WTC11 (cell line): ENCODE measurements around the gene PLPPR3. TPM values are rescaled to one million over a fixed set of nuclear protein-coding genes. Genes with fewer than 3 reads are reported as not detected.
A peak's percentile ranks its signal among the peaks of the same experiment; 100 is the strongest.

Source experiments
- ATAC-seq: fragments of 200-7000 bp; cut with Tn5 transposase; 2 replicates; pipeline ENCODE4 v1.10.0; 2021; ENCODE audit warnings: mild to moderate bottlenecking, moderate library complexity
- CTCF ChIA-PET: fragments of 300-600 bp; sonication (Branson Sonifier 250); formaldehyde crosslinking; loops from one replicate; lab custom pipeline; 2021; ENCODE audit warnings: antibody characterized with exemption; lab: Charles Lee
- POLR2A ChIA-PET: fragments of 350-600 bp; sonication (Branson Sonifier 250); formaldehyde crosslinking; loops from one replicate; lab custom pipeline; 2021; ENCODE audit warnings: antibody characterized with exemption; lab: Charles Lee
- DNase-seq: peaks from one replicate; pipeline ENCODE4 v3.0.0; 2021; ENCODE audit warnings: low spot score
- H3K27ac Mint-ChIP-seq: 2 replicates; pipeline ENCODE4 v1.8.0; 2021; ENCODE audit warnings: mixed read lengths
- H3K27me3 Mint-ChIP-seq: 2 replicates; pipeline ENCODE4 v1.8.0; 2021; ENCODE audit warnings: low read depth, mild to moderate bottlenecking, moderate library complexity, mixed read lengths
- H3K36me3 Mint-ChIP-seq: 2 replicates; pipeline ENCODE4 v1.8.0; 2021; ENCODE audit warnings: mixed read lengths
- H3K4me1 Mint-ChIP-seq: 2 replicates; pipeline ENCODE4 v1.8.0; 2022; ENCODE audit warnings: mixed read lengths
- H3K4me3 Mint-ChIP-seq: 2 replicates; pipeline ENCODE4 v1.8.0; 2021; ENCODE audit warnings: mild to moderate bottlenecking, moderate library complexity, mixed read lengths
- H3K9me3 Mint-ChIP-seq: 2 replicates; pipeline ENCODE4 v1.8.0; 2021; ENCODE audit warnings: mixed read lengths
- CBFB ChIP-seq: sonication (generic); formaldehyde crosslinking; IDR thresholded peaks from 2 replicates; pipeline ENCODE4 v1.8.1; 2022; ENCODE audit warnings: mild to moderate bottlenecking, low read depth, missing genetic modification reagents
- ESRRA ChIP-seq: sonication (generic); formaldehyde crosslinking; IDR thresholded peaks from 2 replicates; pipeline ENCODE4 v1.8.1; 2022; ENCODE audit warnings: mild to moderate bottlenecking, missing genetic modification reagents, borderline replicate concordance
- FOXJ3 ChIP-seq: sonication (generic); formaldehyde crosslinking; IDR thresholded peaks from 2 replicates; pipeline ENCODE4 v1.9.0; 2021; ENCODE audit warnings: missing genetic modification reagents, mild to moderate bottlenecking, borderline replicate concordance
- GRHL2 ChIP-seq: fragments of 250-450 bp; sonication (Bioruptor Pico); IDR thresholded peaks from 2 replicates; pipeline ENCODE4 v1.8.0; 2022; ENCODE audit warnings: mild to moderate bottlenecking, moderate library complexity; ENCODE audit not compliant: insufficient replicate concordance, severe bottlenecking
- JUN ChIP-seq: sonication (generic); formaldehyde crosslinking; IDR thresholded peaks from 2 replicates; pipeline ENCODE4 v1.8.0; 2023; ENCODE audit warnings: mild to moderate bottlenecking, missing genetic modification reagents
- TEAD4 ChIP-seq: sonication (generic); formaldehyde crosslinking; IDR thresholded peaks from 2 replicates; pipeline ENCODE4 v1.8.0; 2022; ENCODE audit warnings: mild to moderate bottlenecking, missing genetic modification reagents
- ZNF121 ChIP-seq: sonication (generic); formaldehyde crosslinking; IDR thresholded peaks from 2 replicates; pipeline ENCODE4 v1.8.0; 2023; ENCODE audit warnings: missing genetic modification reagents
- ZNF219 ChIP-seq: sonication (generic); formaldehyde crosslinking; IDR thresholded peaks from 2 replicates; pipeline ENCODE4 v1.8.0; 2023; ENCODE audit warnings: missing genetic modification reagents, mild to moderate bottlenecking, borderline replicate concordance
- ZNF263 ChIP-seq: sonication (generic); formaldehyde crosslinking; IDR thresholded peaks from 2 replicates; pipeline ENCODE4 v1.8.1; 2022; ENCODE audit warnings: low read depth, mild to moderate bottlenecking, moderate library complexity, missing genetic modification reagents
- ZNF396 ChIP-seq: fragments of 250-450 bp; sonication (Bioruptor Pico); IDR thresholded peaks from 2 replicates; pipeline ENCODE4 v1.8.0; 2021; ENCODE audit warnings: mild to moderate bottlenecking, moderate library complexity, borderline replicate concordance
- total RNA-seq: library from RNA; stranded (reverse); gene quantifications from 3 replicates; pipeline ENCODE4 v1.2.3, GENCODE V29; 2021
- TF ChIP-seq, protein P1 (sequence below): sonication (generic); formaldehyde crosslinking; IDR thresholded peaks from 2 replicates; pipeline ENCODE4 v1.8.0; 2023; ENCODE audit warnings: mild to moderate bottlenecking, missing genetic modification reagents
- TF ChIP-seq, protein P2 (sequence below): sonication (generic); formaldehyde crosslinking; IDR thresholded peaks from 2 replicates; pipeline ENCODE4 v1.8.0; 2022; ENCODE audit warnings: missing genetic modification reagents
- TF ChIP-seq, protein P3 (sequence below): fragments of 250-450 bp; sonication (Bioruptor Pico); IDR thresholded peaks from 2 replicates; pipeline ENCODE4 v1.9.0; 2021; ENCODE audit warnings: mild to moderate bottlenecking, borderline replicate concordance
- TF ChIP-seq, protein P4 (sequence below): sonication (generic); formaldehyde crosslinking; IDR thresholded peaks from 2 replicates; pipeline ENCODE4 v1.8.1; 2022; ENCODE audit warnings: mild to moderate bottlenecking, moderate library complexity, missing genetic modification reagents
- TF ChIP-seq, protein P5 (sequence below): sonication (generic); formaldehyde crosslinking; IDR thresholded peaks from 2 replicates; pipeline ENCODE4 v1.8.1; 2023; ENCODE audit warnings: mild to moderate bottlenecking, missing genetic modification reagents, borderline replicate concordance
- TF ChIP-seq, protein P6 (sequence below): fragments of 250-450 bp; sonication (Bioruptor Pico); conservative IDR thresholded peaks from 2 replicates; pipeline ENCODE4 v1.9.0; 2021; ENCODE audit warnings: mild to moderate bottlenecking
- TF ChIP-seq, protein P7 (sequence below): sonication (generic); formaldehyde crosslinking; IDR thresholded peaks from 2 replicates; pipeline ENCODE4 v1.8.1; 2022; ENCODE audit warnings: low read depth, mild to moderate bottlenecking, moderate library complexity, missing genetic modification reagents, borderline replicate concordance

PLPPR3 gene
- total RNA-seq, 1 experiment from 2014 or later, result 60.6 TPM

DNA sequence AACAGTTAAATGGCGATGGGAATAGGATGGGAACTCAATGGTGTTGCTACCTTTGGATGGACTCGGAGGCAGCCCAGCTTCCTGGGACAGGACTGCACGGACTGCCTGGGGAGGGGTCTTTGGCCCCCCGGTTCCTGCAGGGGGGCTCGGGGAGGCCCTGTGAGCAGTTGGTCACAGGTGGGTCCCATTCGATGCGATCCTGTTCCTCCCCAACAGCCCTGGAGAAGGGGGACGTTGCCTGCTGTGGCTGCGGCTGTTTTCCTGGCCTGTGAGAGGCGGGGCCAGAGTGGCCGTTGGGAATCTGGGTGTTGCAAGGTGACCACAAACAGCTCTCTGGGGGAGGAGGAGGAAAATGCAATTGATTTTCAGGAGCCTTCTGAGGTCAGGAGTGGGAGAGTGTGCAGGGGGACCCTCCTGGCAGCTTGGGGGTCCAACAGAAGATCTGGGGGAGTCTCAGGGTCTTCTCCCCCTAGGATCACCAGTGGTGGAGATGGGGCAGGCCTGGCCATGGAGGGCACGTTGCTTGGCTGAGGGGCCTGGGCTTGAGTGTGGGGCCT lies 1.9 kb upstream of the PLPPR3 start:
- Mint-ChIP-seq H3K27ac (peak overlapping the region; percentile 72), H3K4me3 (peak overlapping the region; percentile 58), H3K27me3 (no peaks in the 10 kb centered on the region), H3K9me3 (no peaks in the 10 kb centered on the region), H3K4me1 (peaks cover 7% of the 10 kb centered on the region), H3K36me3 (no peaks in the 10 kb centered on the region)
- ATAC-seq (no peak), DNase-seq (no peak)
- POLR2A ChIA-PET, result interaction anchor here (1.2 kb wide), 1 partner anchor 10 kb away, joined by 4 read pairs; no protein-coding TSS in a partner anchor
- CTCF ChIA-PET, result interaction anchor here (1.6 kb wide), 1 partner anchor 54 kb away, joined by 9 read pairs; no protein-coding TSS in a partner anchor
- TF ChIP-seq ZNF121 (CRISPR knock-in tag), result no peak
- TF ChIP-seq ESRRA (CRISPR knock-in tag), result no peak
- TF ChIP-seq, protein P1, sequence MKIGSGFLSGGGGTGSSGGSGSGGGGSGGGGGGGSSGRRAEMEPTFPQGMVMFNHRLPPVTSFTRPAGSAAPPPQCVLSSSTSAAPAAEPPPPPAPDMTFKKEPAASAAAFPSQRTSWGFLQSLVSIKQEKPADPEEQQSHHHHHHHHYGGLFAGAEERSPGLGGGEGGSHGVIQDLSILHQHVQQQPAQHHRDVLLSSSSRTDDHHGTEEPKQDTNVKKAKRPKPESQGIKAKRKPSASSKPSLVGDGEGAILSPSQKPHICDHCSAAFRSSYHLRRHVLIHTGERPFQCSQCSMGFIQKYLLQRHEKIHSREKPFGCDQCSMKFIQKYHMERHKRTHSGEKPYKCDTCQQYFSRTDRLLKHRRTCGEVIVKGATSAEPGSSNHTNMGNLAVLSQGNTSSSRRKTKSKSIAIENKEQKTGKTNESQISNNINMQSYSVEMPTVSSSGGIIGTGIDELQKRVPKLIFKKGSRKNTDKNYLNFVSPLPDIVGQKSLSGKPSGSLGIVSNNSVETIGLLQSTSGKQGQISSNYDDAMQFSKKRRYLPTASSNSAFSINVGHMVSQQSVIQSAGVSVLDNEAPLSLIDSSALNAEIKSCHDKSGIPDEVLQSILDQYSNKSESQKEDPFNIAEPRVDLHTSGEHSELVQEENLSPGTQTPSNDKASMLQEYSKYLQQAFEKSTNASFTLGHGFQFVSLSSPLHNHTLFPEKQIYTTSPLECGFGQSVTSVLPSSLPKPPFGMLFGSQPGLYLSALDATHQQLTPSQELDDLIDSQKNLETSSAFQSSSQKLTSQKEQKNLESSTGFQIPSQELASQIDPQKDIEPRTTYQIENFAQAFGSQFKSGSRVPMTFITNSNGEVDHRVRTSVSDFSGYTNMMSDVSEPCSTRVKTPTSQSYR (CRISPR knock-in tag), result no peak
- TF ChIP-seq, protein P2, sequence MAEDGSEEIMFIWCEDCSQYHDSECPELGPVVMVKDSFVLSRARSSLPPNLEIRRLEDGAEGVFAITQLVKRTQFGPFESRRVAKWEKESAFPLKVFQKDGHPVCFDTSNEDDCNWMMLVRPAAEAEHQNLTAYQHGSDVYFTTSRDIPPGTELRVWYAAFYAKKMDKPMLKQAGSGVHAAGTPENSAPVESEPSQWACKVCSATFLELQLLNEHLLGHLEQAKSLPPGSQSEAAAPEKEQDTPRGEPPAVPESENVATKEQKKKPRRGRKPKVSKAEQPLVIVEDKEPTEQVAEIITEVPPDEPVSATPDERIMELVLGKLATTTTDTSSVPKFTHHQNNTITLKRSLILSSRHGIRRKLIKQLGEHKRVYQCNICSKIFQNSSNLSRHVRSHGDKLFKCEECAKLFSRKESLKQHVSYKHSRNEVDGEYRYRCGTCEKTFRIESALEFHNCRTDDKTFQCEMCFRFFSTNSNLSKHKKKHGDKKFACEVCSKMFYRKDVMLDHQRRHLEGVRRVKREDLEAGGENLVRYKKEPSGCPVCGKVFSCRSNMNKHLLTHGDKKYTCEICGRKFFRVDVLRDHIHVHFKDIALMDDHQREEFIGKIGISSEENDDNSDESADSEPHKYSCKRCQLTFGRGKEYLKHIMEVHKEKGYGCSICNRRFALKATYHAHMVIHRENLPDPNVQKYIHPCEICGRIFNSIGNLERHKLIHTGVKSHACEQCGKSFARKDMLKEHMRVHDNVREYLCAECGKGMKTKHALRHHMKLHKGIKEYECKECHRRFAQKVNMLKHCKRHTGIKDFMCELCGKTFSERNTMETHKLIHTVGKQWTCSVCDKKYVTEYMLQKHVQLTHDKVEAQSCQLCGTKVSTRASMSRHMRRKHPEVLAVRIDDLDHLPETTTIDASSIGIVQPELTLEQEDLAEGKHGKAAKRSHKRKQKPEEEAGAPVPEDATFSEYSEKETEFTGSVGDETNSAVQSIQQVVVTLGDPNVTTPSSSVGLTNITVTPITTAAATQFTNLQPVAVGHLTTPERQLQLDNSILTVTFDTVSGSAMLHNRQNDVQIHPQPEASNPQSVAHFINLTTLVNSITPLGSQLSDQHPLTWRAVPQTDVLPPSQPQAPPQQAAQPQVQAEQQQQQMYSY (CRISPR knock-in tag), result no peak
- TF ChIP-seq JUN, result no peak
- TF ChIP-seq, protein P3, sequence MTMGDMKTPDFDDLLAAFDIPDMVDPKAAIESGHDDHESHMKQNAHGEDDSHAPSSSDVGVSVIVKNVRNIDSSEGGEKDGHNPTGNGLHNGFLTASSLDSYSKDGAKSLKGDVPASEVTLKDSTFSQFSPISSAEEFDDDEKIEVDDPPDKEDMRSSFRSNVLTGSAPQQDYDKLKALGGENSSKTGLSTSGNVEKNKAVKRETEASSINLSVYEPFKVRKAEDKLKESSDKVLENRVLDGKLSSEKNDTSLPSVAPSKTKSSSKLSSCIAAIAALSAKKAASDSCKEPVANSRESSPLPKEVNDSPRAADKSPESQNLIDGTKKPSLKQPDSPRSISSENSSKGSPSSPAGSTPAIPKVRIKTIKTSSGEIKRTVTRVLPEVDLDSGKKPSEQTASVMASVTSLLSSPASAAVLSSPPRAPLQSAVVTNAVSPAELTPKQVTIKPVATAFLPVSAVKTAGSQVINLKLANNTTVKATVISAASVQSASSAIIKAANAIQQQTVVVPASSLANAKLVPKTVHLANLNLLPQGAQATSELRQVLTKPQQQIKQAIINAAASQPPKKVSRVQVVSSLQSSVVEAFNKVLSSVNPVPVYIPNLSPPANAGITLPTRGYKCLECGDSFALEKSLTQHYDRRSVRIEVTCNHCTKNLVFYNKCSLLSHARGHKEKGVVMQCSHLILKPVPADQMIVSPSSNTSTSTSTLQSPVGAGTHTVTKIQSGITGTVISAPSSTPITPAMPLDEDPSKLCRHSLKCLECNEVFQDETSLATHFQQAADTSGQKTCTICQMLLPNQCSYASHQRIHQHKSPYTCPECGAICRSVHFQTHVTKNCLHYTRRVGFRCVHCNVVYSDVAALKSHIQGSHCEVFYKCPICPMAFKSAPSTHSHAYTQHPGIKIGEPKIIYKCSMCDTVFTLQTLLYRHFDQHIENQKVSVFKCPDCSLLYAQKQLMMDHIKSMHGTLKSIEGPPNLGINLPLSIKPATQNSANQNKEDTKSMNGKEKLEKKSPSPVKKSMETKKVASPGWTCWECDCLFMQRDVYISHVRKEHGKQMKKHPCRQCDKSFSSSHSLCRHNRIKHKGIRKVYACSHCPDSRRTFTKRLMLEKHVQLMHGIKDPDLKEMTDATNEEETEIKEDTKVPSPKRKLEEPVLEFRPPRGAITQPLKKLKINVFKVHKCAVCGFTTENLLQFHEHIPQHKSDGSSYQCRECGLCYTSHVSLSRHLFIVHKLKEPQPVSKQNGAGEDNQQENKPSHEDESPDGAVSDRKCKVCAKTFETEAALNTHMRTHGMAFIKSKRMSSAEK (CRISPR knock-in tag), result no peak
- TF ChIP-seq, protein P4, sequence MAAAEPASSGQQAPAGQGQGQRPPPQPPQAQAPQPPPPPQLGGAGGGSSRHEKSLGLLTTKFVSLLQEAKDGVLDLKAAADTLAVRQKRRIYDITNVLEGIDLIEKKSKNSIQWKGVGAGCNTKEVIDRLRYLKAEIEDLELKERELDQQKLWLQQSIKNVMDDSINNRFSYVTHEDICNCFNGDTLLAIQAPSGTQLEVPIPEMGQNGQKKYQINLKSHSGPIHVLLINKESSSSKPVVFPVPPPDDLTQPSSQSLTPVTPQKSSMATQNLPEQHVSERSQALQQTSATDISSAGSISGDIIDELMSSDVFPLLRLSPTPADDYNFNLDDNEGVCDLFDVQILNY (CRISPR knock-in tag), result no peak
- TF ChIP-seq ZNF396 (CRISPR knock-in tag), result no peak
- TF ChIP-seq CBFB (CRISPR knock-in tag), result no peak
- TF ChIP-seq, protein P5, sequence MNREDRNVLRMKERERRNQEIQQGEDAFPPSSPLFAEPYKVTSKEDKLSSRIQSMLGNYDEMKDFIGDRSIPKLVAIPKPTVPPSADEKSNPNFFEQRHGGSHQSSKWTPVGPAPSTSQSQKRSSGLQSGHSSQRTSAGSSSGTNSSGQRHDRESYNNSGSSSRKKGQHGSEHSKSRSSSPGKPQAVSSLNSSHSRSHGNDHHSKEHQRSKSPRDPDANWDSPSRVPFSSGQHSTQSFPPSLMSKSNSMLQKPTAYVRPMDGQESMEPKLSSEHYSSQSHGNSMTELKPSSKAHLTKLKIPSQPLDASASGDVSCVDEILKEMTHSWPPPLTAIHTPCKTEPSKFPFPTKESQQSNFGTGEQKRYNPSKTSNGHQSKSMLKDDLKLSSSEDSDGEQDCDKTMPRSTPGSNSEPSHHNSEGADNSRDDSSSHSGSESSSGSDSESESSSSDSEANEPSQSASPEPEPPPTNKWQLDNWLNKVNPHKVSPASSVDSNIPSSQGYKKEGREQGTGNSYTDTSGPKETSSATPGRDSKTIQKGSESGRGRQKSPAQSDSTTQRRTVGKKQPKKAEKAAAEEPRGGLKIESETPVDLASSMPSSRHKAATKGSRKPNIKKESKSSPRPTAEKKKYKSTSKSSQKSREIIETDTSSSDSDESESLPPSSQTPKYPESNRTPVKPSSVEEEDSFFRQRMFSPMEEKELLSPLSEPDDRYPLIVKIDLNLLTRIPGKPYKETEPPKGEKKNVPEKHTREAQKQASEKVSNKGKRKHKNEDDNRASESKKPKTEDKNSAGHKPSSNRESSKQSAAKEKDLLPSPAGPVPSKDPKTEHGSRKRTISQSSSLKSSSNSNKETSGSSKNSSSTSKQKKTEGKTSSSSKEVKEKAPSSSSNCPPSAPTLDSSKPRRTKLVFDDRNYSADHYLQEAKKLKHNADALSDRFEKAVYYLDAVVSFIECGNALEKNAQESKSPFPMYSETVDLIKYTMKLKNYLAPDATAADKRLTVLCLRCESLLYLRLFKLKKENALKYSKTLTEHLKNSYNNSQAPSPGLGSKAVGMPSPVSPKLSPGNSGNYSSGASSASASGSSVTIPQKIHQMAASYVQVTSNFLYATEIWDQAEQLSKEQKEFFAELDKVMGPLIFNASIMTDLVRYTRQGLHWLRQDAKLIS (CRISPR knock-in tag), result no peak
- TF ChIP-seq, protein P6, sequence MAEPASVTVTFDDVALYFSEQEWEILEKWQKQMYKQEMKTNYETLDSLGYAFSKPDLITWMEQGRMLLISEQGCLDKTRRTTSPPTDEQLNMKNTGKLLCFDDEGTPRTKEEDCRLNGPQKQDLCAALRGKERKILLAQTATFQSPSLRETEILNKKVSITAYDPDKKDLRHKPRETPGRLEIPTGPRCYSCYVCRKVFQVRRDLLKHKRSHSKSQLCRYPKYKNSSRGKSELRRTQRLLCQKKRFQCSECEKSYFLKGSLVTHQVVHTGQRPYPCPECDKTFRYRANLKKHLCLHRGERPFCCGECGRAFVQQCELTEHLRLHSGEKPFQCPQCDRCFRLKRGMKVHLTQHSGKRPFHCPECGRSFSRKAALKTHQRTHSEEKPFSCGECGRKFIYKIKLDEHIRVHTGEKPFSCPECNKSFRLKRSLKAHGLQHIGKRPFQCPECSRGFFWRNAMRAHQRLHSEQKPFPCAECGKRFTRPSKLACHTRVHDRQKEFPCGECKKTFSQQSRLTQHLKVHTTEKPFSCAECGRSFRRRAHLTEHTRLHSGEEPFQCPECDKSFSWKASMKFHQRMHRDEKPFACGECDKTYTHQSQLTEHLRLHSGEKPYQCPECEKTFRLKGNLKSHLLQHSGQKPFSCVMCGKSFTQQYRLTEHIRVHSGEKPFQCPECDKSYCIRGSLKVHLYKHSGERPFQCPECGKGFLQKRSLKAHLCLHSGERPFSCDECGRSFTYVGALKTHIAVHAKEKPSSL (CRISPR knock-in tag), result no peak
- no peak for TF ChIP-seq ZNF263 (CRISPR knock-in tag)
- TF ChIP-seq TEAD4, result no peak
- TF ChIP-seq ZNF219, result no peak
- TF ChIP-seq FOXJ3 (CRISPR knock-in tag), result no peak
- no peak for TF ChIP-seq GRHL2
- TF ChIP-seq, protein P7, sequence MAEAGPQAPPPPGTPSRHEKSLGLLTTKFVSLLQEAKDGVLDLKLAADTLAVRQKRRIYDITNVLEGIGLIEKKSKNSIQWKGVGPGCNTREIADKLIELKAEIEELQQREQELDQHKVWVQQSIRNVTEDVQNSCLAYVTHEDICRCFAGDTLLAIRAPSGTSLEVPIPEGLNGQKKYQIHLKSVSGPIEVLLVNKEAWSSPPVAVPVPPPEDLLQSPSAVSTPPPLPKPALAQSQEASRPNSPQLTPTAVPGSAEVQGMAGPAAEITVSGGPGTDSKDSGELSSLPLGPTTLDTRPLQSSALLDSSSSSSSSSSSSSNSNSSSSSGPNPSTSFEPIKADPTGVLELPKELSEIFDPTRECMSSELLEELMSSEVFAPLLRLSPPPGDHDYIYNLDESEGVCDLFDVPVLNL (CRISPR knock-in tag), result no peak
